RPMI8226 (cell line): Measurements from ENCODE around the gene SYNJ2.
A peak's percentile ranks its signal among the peaks of the same experiment; 100 is the strongest.
"Not testable (repeated sequence)": the region's sequence is repeated elsewhere in the genome, so short reads cannot be mapped to it uniquely, and the experiment has no call there.

Experiments used
- DNase-seq: peaks from one replicate; pipeline ENCODE4 v3.0.0-alpha.2; 2015

The SYNJ2 gene

GRCh38 chr6:157981395-157982101 is at the start of gene SYNJ2:
SYNJ2 (plus strand) TSS chr6:157981863; CDS start chr6:157981962, 99 bp downstream.
- peak; percentile 90 for DNase-seq

GRCh38 chr6:157935786-157936185 is 45.9 kb upstream of the SYNJ2 start:
- DNase-seq = no peak

DNA sequence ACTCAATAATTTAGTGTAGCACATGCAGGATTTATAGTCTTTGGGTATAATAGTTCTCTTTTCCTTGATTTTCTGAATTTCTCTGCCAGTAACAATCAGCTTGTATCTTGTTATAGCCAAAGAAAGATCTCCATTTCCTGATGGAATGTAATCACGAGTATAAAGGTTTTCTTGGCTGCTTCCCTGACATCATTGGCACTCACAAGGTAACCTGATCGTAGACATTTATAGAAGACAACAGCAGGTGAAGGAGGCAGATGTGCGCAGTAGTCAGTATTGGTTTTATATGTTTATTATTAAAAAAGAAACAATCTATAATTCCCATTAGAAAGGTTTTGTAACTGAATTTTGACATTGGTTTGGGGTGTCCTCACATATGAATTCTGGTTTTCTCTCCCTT is 44.3 kb upstream of the SYNJ2 start:
- DNase-seq = no peak

GRCh38 chr6:157937916-157938315 is 43.7 kb upstream of the SYNJ2 start:
- DNase-seq = no peak

GRCh38 chr6:157940375-157941036 is 41.2 kb upstream of the SYNJ2 start:
- not testable (repeated sequence) for DNase-seq

DNA sequence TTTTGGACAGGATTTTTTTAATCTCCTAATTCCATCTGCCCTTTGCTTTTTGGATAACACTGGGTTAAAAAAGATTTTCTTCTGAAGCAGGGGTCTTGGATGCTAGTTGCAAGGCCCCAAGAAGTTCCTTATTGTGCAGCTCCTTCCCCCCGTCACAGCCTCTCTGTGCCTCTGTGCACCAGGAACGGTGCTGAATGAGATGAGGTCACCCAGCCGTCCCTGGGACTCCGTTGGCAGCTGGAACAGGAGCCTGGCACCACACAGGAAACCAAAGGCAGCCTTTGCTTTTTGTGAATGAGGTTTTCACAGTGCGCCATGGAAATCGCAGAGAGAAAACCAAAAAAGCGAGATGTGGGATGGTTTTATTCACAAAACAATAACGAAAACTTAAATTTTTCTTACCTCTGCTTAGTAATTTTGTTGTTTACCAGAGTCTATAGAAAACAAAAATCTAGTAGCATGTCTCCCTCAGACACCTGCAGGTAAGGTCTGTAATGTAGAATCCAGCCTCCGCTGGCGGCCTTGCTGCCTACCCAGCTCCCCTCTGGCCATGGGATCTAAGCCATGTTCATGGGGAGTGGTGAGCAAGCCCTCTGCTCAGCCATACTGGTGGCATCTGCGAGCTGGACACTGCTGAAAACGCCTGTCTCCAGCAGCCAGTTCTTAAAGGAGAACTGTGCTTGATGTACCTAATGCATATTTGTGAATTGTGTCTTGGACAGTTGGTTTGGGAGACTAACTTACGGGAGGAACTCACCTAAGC is 40.4 kb upstream of the SYNJ2 start:
- no peak for DNase-seq

- DNase-seq = no peak
These were observed 39.3 kb upstream of the SYNJ2 start for GRCh38 chr6:157942351-157942750.

GRCh38 chr6:157943249-157943963 is 38.3 kb upstream of the SYNJ2 start:
- no peak for DNase-seq

- DNase-seq = no peak
These were observed 37.7 kb upstream of the SYNJ2 start for GRCh38 chr6:157943964-157944283.

DNA sequence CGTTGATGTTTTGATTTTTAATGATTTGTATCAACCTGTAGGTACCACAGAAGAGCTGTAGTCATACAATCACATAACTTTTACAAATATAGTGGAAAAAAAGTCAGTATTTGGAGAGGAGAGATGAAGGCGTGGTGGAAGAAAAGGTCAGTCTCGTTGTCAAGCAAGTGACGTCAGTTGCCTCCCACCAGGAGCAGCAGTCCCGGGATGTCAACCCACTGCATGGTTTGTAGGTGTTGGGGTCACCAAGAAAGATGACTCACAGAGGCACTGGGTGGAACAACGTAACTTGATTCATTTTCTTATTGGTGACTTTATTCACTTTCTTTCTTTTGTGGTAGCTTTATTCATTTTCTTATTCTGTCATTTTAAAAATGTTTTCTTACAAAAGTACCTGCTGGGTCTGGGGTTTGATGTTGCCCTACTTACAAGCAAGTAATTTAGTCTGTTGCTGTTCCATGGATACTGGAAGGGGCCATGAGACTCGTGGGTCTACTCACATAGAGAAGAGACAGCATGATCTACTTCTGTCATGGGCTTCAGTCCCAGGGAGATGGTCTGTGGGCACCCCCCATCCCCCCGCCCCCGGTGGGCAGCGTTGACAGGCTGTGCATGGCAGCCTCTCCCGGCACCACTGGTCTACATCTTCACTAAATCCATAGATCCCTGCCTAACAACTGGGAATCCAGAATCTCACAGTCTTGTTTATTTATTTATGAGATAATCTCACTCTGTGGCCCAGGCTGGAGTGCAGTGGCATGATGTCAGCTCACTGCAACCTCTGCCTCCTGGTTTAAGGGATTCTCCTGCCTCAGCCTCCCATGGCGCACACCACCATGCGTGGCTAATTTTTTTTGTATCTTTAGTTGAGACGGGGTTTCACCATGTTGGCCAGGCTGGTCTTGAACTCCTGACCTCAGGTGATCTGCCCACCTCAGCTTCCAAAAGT is 36.4 kb upstream of the SYNJ2 start:
- DNase-seq = no peak

GRCh38 chr6:157946053-157946617 is 35.5 kb upstream of the SYNJ2 start:
- DNase-seq = no peak

- DNase-seq = no peak
These were observed 34.7 kb upstream of the SYNJ2 start for GRCh38 chr6:157946865-157947532.

DNA sequence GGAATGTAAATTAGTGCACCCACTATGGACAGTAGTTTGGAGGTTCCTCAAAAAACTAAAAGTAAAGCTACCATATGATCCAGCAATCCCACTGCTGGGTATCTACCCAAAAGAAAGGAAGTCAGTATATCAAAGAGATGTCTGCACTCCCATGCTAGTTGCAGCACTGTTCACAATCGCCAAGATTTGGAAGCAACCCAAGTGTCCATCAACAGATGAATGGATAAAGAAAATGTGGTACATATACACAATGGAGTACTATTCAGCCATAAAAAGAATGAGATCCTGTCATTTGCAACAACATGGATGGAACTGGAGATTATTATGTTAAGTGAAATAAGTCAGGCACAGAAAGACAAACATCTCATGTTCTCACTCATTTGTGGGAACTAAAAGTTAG is 30.8 kb upstream of the SYNJ2 start:
- not testable (repeated sequence) for DNase-seq

DNA sequence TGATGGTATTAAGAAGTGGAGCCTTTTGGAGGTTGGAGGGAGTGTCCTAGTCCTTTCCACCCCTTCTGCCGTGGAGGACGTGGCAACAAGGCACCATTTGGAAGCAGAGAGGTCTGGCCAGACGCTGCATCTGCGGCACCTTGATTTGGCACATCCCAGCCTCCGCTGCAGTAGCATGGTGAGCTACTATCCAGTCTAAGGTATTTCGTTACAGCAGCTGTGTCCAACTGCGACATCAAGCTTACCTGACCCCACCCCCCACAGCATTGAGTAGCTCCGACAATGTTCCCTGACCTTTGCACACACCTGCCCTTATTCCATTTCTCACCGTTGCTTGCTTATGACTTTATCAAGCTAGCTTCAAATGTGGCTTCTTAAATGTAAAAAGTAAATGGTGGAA is 29.8 kb upstream of the SYNJ2 start:
- DNase-seq = no peak

DNA sequence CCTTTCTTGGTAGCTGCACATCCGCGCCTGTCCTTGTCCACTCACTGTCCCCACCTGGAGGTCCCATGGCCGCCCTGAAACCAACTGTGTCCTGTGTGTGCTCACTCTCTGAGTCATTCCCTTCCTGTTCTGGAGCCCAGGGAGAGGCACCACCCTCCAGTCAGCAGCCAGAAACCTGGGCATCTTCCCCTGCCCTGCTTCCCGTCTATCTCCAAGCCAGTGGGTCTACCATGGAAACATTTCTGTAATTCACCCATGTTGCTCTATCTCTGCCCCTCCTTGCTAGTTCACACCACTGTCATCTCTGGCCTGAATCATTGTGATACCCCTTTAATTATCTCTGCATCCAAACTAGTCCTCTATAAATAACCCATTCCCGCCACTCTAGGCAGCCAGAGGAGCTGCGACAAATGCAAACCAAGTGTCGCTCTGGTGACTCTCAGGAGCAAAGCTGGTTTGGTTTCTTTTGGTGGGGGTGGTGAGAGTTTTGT is 28.8 kb upstream of the SYNJ2 start:
- no peak for DNase-seq

- no peak for DNase-seq
These were observed 28.0 kb upstream of the SYNJ2 start for GRCh38 chr6:157953580-157954091.

GRCh38 chr6:157954150-157955117 is 27.2 kb upstream of the SYNJ2 start:
- peak; percentile 37 for DNase-seq

DNA sequence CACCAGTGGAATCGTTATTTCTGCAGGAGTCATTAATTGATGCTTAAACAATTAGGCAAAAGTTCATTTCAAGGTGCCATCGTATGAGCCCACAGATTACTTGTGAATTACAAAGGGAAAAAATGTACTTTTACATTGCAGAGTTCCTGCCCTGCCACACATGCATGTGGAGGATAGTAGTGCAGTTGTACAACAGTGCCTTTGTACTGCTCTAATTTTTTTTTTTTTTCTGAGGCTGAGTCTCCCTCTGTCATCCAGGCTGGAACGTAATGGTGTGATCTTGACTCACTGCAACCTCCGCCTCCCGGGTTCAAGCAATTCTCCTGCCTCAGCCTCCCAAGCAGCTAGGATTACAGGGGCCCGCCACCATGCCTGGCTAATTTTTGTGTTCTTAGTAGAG is 26.0 kb upstream of the SYNJ2 start:
- no peak for DNase-seq

DNA sequence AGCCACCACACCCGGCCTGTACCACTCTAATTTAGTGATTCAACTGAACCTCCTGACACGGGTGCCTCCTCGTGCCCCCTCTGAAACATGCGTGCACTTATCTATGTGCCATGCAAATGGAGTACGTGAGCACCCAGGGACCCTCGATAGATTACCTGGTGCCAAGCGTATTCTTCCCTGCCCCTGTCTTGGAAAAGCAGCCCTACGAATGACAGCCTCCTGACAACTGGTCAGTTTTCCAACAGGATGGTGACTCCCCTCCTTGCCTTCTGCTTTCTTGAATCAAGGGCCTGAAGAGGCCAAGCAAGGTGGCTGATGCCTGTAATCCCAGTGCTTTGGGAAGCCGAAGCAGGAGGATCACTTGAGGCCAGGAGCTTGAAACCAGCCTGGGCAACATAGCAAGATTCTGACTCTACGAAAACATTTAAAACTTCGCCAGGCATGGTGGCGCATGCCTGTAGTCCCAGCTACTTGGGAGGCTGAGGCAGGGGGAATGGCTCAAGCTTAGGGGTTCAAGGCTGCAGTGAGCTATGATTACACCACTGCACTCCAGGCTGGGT is 25.4 kb upstream of the SYNJ2 start:
- DNase-seq = no peak
